Suppressor macrophage treated with lipopolysaccharide for 1 hour (primary cell): ENCODE results near the gene CDH23.

Experiments
- DNase-seq, 3 donors: peaks; one replicate each; pipeline ENCODE4 v3.0.0-alpha.2; 2020 to 2022

The CDH23 gene

DNA sequence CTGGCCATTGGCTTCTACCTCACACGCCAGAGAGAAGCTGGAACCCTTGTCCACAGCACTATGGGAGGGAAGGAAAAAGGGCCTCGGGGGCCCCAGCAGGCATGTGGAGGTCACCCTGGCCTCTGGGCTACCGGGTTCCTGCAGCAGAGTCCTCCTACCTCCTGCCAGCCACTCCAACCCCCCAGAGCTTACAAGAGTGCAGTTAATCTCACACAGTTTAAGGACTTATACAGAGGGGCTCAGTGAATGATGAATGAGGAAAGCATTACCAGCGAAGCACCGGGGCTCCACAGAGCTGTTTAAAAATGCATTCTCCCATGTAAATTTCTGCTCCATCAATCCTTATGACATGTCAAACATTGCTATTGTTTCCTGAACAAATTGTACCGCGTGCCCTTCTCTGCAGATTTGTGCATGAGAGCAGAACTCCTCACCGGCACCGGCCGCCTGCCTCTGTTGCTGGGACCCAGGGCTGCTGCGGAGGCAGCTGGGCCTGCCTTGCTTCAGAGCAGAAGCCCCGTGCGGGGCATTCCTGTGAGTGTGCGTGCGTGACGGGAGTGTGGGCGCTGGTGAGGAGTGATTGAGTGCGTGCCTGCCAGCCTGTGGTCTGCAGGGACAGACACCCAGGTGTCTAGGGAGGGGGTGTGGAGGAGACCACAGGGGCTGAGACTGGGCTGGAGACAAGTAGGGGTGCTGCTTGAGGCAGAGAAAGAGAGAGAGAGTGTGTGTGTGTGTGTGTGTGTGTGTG is 270.1 kb downstream of the CDH23 start:
- DNase-seq, result peak; percentile 27 to 53 (median 44)

DNA sequence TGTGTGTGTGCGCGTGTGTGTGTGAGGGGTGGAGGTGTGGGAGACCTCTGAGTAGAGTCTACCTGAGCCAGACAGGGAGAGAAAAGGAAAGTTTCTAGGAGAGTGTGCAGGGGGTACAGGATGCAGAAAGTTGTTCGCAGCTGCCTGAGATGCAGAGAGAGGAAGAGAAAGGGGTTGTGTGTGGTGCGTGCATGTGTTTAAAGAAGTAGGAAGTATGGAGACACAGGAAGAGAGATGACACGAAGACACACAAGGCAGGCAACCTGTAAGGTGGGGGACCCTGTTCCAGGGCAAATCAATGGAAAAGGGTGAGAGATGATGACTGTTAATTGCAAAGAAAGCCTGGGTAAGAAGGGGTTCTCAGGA is 270.6 kb downstream of the CDH23 start:
- peak in 2 of 3 donors; percentile 26 to 37 for DNase-seq

DNA sequence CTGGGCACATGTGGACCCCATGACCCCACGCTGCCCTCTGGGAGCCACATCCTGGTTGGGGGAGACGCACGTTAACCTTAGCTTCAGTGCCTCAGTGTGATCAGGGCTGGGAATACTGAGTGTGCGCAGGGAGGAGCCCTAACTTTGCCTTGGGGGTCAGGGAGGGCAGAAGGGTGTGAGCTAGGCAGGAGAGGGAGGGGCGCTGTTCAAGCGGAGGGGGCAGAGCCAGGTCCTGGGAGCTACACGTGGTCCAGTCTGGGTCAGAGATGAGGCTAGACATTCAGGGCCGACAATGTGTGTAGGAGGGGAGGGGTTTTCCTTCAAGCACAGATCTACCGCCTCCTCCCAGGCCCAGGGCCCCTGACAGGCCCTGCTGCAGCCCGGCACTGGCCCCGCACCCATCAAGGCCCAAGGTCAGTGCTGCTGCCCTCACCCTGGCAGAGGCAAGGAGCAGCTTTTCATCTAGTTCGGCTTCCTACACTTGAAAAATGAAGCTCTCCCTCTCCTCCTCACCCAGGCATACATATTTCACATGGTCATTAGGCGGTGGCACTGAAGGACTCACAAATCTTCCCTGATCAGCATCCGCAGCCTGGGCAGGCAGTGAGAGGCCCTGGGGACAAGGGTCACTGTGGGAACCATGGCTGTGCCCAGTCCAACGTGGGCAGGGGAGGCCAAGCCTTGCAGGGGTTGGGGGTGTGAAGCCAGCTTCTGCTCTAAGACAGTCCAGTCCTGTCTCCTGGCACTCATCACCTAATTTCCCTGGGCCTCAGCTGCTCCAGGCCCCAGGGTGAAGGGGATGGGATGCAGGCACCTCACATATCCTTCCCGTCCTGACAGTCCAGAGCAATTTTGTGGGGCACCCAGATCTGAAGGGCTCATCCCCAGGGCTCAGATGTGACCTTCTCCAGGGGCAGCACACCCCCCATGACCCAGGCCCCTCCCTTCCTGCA is 275.6 kb downstream of the CDH23 start:
- DNase-seq, result no peak

DNA sequence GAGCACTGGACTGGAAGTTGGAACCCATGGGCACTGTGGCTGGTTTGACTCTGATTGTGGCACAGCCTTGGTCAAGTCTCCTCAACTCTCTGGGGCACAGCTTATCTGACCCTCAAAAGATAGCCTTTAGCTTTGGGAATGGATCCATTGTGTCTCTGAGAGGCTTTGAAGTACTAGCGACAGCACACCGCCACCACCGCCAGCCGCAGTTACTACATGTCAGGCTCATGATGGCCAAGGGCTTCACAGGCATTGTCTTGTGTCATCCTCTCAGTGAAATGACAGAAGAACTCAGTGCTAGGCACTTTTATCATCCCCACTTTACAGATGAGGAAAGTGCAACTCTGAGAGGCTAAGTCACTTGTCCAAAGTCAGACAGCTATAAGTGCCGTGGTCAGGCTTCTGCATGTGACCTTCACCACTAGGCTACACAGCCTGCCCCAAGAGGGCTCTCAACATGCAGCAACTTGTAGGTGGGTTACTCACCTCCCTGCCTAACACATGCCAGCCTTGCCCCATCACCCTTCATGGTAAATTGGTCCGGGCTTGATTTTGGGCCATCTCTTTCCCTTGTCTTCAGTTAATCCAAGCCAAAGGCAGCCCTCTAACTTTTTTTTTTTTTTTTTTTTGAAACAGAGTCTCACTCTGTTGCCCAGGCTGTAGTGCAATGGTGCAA is 278.7 kb downstream of the CDH23 start:
- DNase-seq, result no peak

DNA sequence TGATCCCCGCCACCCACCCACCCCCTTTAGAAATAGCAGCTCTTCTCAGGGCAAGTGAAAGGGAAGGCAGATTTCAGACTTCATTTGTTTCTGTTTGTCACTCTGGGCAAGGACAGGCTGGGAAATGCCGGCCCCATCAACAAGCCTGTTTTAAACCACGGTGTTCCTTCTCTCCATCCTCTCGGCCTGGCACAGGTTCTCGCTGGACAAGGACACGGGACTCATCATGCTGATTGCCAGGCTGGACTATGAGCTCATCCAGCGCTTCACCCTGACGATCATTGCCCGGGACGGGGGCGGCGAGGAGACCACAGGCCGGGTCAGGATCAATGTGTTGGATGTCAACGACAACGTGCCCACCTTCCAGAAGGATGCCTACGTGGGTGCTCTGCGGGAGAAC is 280.5 kb downstream of the CDH23 start:
- DNase-seq, result no peak

DNA sequence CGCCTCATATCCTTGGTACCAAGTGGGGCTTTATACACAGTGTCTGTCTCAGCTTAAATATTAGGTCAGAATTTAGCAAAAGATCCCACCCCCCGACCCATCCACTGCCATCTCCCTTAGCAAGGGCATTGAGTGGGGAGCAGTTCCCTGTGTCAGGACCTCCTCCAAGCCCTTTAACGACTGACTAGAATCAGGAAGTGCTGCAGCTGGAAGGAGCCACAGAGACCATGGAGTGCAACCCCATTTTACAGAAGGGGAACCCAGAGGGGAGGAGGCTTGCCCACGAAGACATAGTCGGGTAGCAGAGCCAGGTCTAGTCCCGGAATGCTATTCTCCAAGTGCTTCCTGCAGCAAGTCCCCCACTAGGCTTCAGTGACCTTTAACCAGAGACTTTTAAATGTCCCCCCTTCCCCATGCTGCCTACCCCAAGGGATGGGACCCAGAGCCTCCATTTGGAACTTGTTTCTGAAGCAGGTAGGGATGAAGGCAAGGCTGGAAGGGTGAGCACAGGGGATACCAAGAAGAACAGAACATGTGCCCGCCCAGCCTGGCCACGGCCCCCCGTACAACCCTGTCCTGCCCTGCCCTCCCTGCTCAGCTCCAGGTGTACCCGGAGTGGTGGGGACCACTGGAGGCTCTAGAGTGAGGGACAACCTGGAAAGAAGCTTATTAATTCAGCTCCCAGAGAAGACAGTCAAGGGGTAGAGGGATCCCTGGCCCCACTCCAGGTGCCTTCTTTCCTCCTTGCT is 281.5 kb downstream of the CDH23 start:
- peak in 2 of 3 donors; percentile 27 to 36 for DNase-seq

DNA sequence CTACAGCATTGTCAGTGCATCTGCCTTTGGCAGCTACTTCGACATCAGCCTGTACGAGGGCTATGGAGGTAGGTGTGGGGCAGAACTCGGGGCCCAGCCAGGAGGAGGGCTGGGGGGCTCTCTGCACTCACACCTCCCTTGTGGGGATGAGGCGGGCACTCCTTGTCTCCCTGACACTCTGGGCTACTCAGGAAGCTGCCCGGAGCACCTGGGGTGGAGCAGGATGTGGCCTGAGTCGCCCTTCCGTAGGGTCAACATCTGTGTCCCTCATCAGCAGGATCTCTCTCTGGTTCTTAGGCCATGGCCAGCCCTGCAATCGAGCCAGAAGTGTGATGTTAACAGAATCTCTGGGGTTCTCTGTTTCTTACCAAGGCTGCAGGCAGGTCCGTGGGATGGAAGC is 282.7 kb downstream of the CDH23 start:
- DNase-seq, result no peak

DNA sequence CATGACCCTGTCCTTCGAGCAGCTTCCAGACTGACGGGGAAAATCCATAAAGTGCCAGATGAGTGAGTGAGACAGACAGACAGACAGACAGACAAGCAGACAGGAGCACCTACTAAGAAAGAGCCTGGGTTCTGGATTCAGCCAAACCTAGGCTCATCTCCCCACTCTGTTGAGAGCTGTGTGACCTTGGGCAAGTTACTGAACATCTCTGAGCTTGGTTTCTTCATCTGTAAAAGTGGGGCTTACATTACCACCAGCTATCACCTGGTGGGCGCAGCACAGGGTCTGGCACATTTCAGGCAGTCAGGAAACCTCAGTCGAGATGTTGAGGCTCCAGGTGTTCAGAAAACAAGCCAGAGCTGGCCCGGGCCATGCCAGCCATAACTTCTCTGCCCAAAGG is 285.3 kb downstream of the CDH23 start:
- no peak for DNase-seq

DNA sequence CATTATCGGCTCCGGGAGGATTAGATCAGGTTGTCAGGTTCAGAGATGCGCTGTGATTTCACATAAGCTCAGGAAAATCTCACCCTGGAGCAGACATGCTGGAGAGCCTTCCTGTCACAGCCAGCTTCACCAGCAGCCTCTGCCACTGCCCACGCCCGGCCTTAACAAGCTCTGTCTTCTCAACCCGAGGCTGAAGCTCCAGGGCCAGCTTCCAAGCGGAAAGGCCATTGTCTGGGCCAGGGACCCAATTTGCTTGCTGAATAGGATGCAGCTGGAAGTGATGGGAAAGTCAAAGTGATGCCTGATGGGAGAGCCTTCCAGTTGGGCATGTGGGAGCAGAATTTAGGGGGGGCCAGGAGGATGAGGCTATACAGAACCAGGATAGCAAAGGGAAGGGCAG is 286.6 kb downstream of the CDH23 start:
- DNase-seq, result no peak

DNA sequence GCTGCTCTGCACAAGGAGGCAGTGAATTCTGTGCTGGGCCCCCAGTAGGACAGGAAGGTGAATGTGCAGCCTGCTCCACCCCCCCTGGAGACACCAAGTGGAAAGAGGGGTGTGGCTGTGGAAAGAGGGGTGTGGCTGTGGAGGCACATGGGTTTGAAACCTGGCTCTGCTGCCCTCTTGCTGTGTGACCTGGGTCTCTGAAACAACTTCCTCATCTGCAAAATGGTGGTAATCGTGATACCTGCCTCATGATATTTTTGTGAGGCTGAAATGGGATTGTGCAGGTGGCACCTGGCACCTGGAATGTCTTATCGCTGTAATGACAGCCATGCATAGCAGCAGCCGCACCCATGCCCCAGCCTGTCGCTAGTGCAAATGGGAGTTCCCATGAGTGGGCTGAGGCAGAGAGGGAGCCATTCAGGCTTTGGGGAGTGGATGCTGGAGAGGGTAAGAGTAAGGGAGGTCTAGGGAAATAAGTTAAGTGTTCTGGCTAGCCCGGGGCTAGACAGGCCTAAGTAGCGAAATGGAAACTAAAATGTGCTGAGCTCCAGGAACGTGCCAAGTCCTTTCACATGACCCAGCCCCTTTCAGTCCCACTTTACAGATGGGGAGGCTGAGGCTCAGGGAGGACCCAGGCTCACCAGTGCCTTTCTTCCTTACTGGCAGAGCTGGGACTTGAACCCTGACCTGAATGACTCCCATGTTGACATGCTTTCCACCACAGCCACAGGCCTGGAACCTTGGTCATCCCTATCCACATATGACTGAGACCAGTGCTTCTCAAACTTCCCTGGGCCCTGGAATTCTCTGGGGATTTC is 287.8 kb downstream of the CDH23 start:
- DNase-seq, result no peak

DNA sequence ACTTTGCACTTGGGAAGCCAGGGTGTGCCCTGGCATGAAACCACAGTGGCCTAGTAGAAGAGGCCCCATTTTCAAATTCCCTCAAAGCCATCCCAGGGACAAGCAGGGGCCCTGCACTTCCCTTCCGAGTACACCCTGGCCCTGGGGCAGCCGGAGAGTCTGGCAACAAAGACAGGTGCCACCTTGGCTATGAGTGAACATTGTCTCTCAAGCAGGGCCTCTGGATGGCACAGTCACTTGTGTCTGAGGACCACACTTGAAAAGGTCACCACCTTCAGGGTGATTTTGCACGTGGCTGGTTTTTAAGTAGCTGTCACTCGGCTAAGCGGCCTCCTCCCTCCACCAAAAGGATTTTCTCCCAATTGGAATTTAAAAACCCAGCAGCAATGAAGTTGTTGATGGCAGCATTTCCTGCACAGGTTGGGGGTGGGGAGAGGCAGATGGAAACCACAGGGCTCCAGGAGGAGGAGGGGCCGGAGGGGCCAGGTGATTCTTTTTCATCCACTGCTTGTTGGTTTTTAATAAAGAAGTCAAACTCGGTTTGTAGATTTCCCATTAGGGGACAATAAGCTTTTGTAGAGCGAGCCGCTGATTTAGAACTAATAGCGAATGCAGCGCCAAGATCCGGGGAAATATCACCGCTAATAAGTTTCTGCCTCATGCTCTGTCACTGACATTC is 289.0 kb downstream of the CDH23 start:
- no peak for DNase-seq

DNA sequence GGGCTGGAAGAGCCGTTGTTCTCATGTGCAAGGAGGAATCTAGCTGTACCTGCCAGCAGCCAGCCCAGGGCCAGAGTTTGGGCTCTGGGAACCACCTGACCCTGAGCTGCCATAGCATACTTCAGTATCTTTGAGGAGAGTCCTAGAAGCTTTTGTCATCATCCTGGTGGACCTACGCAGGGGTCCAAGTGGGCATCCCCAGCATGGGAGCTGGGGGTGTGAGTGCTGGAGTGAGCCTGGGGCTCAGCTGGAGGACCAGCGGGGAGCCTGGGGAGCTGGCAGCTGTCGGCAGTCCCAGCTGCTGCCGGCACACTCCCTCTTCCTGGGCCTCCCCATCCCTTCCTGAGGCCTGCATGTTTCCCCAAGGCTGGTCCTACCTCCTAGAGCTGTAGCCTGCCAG is 290.4 kb downstream of the CDH23 start:
- DNase-seq, result no peak

DNA sequence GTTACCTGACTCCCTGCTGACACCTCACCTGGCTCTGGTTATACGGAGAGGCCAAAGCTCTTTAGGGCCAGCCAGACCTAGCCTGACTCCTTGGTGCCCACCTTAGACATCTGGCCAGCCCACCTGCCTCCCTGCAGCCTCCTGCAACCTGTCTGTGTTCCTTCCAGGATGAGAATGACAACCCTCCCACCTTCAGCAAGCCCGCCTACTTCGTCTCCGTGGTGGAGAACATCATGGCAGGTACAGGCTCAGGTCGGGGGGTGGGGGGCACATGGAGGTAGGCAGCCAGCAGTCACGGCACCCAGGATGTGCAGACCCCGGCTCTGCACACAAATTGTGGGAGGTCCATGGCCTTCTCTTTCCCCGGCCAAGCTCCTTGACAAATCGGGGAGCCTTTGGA is 290.8 kb downstream of the CDH23 start:
- no peak for DNase-seq

DNA sequence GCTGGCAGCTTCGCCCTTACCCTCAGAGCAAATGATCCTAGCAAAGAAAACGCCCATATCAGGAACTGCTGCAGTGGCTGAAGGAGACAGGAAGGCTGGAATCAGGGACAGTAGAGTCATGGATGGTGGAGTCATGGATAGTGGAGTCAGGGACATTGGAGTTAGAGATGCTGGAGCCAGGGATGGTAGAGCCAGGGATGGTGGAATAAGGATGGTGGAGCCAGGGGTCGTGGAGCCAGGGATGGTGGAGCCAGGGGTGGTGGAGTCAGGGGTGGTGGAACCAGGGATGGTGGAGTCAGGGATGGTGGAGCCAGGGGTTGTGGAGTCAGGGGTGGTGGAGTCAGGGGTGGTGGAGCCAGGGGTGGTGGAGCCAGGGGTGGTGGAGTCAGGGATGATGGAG is 291.5 kb downstream of the CDH23 start:
- no peak for DNase-seq

DNA sequence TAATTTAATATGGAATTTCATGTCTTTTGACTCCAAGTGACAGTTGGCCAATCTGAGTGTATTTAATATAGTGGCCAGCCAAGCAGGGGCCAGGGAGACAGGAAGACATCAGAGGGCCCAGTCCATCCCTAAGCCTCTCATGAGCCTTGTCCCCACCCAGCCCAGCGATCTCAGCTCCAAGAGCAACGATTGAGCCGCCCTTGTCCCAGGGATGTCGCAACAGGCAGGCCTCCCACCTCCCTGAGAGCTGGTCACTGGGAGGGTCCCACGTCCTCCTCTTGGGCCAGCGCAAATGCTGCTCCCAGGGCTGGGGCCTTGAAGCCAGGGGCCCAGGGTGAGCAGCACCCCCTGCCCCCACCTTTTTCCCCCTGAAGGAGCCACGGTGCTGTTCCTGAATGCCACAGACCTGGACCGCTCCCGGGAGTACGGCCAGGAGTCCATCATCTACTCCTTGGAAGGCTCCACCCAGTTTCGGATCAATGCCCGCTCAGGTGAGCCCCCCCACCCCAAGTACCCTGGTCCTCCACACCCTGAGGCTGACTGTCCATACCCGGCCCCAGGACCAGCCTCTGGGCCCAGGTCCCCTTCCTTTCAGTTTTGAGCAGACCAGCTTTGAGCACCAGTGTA is 293.5 kb downstream of the CDH23 start:
- DNase-seq, result no peak

DNA sequence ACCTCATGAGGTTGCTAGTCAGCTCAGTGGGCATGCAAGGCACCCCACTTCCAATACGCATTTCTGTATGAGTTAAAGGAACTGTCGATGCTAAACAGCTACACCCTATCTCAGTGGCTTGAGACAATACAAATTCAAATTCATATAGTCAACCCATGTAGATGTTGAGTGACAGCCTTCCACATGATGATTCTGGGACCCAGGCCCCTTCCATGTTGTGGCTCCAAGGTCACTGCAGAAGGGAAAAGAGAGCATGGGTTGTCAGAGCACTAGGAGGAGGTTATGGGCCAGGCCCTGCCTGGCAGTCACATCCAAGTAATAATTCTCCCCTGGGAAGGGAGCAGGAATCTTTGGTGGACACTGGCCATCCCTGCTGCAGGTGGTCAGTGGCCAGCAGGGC is 294.7 kb downstream of the CDH23 start:
- DNase-seq, result no peak

DNA sequence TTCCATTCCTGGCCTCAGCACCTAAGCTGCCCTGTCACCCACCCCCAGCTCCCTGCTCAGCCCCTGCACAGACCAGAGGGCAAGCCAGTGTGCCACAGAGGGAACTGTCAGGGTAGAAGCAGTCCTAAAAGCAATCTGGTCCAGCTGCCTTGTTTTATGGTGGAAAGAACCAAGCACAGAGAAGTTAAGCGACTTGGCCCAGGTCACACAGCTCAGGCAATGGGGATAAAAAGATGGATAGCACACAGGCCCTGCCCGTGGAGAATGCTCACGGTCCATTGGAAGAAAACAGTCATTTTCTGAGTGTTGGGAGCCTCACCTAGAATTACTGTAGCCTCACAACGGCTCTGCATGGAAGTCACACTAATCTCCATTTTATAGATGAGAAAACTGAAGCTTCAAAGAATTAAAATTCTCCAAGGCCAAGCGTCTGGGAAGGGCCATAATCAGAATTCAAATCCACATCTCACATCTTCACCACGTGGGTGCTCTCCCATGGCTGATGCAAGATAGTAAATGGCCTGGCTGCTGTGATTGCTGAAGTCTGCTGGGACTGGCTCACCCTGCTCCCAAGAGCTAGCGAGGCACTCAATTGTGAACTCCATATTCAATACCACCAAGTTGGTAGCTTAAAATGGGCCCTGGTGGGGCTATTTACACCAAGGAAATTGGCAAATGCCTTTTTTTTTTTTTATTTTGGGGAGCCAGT is 296.0 kb downstream of the CDH23 start:
- no peak for DNase-seq

DNA sequence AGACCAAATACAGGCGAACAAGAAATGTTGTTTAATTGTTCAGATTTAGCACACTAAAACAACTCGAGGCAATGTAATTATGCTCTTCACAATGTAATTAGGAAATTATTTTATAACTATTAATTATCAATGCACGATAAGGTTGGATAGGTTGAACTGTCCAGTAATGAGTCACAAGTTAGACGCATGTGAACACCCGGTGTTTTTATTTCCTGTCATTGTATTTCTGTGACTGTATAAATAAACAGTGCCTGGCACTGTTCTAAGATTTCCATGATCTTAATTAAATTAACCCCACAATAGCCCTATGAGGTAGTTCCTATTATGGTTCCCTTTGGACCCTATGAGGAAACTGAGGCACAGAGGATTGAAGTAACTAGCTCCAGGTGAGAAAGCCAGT is 296.7 kb downstream of the CDH23 start:
- DNase-seq, result no peak

DNA sequence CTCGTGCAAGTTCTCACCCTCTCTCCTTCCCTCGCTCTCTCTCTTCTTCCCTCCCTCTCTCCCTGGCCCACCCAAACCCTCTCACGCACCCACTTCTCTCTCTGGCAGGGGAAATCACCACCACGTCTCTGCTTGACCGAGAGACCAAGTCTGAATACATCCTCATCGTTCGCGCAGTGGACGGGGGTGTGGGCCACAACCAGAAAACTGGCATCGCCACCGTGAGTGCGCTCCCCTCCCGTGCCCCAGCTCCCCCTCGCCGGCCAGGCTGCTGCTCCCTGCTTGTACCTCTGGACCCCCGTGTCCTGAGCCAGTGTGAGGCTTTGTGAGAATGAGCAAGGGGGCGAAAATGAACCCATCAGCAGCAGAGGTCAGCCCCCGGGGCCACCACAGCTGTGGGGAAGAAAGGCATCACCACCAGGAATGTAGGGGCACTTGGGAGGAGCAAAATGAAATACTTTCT is 297.4 kb downstream of the CDH23 start:
- peak in 2 of 3 donors; percentile 29 to 46 for DNase-seq

DNA sequence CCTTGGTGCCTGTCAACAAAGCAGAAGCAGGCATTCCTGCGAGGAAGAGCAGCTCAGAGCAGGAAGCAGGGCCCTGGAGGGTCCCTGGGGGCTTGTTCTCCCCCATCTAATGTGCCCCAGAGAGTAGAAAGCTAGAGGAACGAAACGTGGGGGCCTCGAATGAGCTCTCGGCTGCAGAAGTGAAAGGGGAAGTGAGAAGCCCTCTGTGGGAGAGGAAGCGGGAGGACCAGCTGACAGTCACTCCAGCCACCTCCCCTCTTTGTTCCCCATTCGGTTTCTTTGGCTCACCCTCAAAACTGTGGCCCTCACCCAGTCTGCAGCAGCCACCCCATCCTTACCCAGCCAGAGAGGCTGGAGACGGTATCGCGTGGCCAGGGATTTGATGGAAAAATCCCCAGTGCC is 297.8 kb downstream of the CDH23 start:
- peak; percentile 88 to 89 (median 88) for DNase-seq
